DND-41 (cell line): ENCODE data around the gene TAOK2.

Source experiments
- ATAC-seq: fragments of 200-7000 bp; cut with Tn5 transposase; 3 replicates; pipeline ENCODE4 v1.9.1; 2021; ENCODE audit warnings: low read depth; ENCODE audit not compliant: insufficient read depth
- DNase-seq: peaks from one replicate; pipeline ENCODE4 v3.0.0-alpha.2; 2020
- H2AFZ ChIP-seq: 2 replicates; pipeline ENCODE4 v1.6.0; 2012; ENCODE audit warnings: low read depth, low read length
- H3K27ac ChIP-seq: 2 replicates; pipeline ENCODE4 v1.5.1; 2012; ENCODE audit warnings: low read length, inconsistent platforms
- H3K27me3 ChIP-seq: fragments of 200-600 bp; sonication (generic); 2 replicates; pipeline ENCODE4 v1.6.0; 2012; ENCODE audit warnings: low read length, mild to moderate bottlenecking, inconsistent platforms; ENCODE audit not compliant: insufficient read depth, poor library complexity
- H3K36me3 ChIP-seq: 2 replicates; pipeline ENCODE4 v1.5.1; 2012; ENCODE audit warnings: low read length, inconsistent platforms; ENCODE audit not compliant: insufficient read depth
- H3K4me1 ChIP-seq: 2 replicates; pipeline ENCODE4 v1.5.1; 2012; ENCODE audit warnings: mild to moderate bottlenecking, low read length; ENCODE audit not compliant: insufficient read depth
- H3K4me2 ChIP-seq: 2 replicates; pipeline ENCODE4 v1.6.0; 2012; ENCODE audit warnings: mild to moderate bottlenecking, moderate library complexity, low read length, inconsistent platforms; ENCODE audit not compliant: insufficient read depth
- H3K4me3 ChIP-seq, 2 experiments: fragments of 200-600 bp in 1 of 2; shearing (Covaris generic) in 1 of 2; 2 replicates each; pipeline ENCODE4 v1.5.1; 2012 to 2016; ENCODE audit warnings: inconsistent platforms in 2 of 2, low read length in 2 of 2, mild to moderate bottlenecking in 2 of 2, low read depth in 1 of 2, moderate library complexity in 1 of 2
- H3K79me2 ChIP-seq: 2 replicates; pipeline ENCODE4 v1.6.0; 2012; ENCODE audit warnings: low read length, inconsistent platforms; ENCODE audit not compliant: insufficient read depth
- H3K9ac ChIP-seq: 2 replicates; pipeline ENCODE4 v1.6.0; 2012; ENCODE audit warnings: low read depth, mild to moderate bottlenecking, inconsistent platforms, low read length, moderate library complexity
- H3K9me3 ChIP-seq: 2 replicates; pipeline ENCODE4 v1.5.1; 2012; ENCODE audit warnings: low read length, moderate library complexity, mild to moderate bottlenecking, inconsistent platforms; ENCODE audit not compliant: insufficient read depth, severe bottlenecking
- H4K20me1 ChIP-seq: 2 replicates; pipeline ENCODE4 v1.6.0; 2012; ENCODE audit warnings: low read length; ENCODE audit not compliant: insufficient read depth
- EZH2 ChIP-seq: IDR thresholded peaks from 3 replicates; pipeline ENCODE4 v1.6.1; 2012; ENCODE audit warnings: borderline replicate concordance, low read depth, mild to moderate bottlenecking, moderate library complexity, low read length, inconsistent platforms; ENCODE audit not compliant: severe bottlenecking
- TF ChIP-seq, protein P1 (sequence below): IDR thresholded peaks from 2 replicates; pipeline ENCODE4 v1.5.1; 2012; ENCODE audit warnings: borderline replicate concordance, low read length, moderate library complexity, mild to moderate bottlenecking; ENCODE audit not compliant: poor library complexity, severe bottlenecking; ENCODE audit errors: extremely low read depth

Gene TAOK2

DNA sequence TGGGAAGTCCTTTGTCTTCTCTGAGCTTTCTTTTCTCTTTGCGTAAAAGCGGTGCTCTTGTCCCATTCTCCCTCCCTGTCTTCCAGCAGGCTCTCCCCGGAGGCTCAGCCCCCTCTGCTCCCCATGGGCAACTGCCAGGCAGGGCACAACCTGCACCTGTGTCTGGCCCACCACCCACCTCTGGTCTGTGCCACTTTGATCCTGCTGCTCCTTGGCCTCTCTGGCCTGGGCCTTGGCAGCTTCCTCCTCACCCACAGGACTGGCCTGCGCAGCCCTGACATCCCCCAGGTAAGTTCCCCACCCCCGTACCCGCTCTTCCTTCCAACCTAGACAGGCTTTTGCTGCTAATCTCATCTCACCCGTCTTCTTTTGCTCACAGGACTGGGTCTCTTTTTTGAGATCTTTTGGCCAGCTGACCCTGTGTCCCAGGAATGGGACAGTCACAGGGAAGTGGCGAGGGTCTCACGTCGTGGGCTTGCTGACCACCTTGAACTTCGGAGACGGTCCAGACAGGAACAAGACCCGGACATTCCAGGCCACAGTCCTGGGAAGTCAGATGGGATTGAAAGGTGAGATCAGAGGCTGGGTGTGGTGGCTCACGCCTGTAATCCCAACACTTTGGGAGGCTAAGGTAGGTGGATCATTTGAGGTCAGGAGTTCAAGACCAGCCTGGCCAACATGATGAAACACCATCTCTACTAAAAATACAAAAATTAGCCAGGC is 10.5 kb upstream of the TAOK2 start:
- Histone ChIP-seq H4K20me1 (no peaks in the 10 kb centered on the region), H3K4me3 (peak overlapping the region in 1 of 2 experiments; percentile 88; a peak in 2 of 4 replicates), H3K36me3 (peaks cover 9% of the 10 kb centered on the region), H3K27ac (peak overlapping the region; percentile 78), H3K79me2 (peaks cover 8% of the 10 kb centered on the region), H2AFZ (peak overlapping the region; percentile 94; the same call in 1 of the 2 replicates), H3K9me3 (no peaks in the 10 kb centered on the region), H3K9ac (peak overlapping the region; percentile 63; the same call in 1 of the 2 replicates), H3K27me3 (no peaks in the 10 kb centered on the region), H3K4me1 (peaks cover 21% of the 10 kb centered on the region), H3K4me2 (peak overlapping the region; percentile 97)
- TF ChIP-seq EZH2: no peak
- TF ChIP-seq, protein P1, sequence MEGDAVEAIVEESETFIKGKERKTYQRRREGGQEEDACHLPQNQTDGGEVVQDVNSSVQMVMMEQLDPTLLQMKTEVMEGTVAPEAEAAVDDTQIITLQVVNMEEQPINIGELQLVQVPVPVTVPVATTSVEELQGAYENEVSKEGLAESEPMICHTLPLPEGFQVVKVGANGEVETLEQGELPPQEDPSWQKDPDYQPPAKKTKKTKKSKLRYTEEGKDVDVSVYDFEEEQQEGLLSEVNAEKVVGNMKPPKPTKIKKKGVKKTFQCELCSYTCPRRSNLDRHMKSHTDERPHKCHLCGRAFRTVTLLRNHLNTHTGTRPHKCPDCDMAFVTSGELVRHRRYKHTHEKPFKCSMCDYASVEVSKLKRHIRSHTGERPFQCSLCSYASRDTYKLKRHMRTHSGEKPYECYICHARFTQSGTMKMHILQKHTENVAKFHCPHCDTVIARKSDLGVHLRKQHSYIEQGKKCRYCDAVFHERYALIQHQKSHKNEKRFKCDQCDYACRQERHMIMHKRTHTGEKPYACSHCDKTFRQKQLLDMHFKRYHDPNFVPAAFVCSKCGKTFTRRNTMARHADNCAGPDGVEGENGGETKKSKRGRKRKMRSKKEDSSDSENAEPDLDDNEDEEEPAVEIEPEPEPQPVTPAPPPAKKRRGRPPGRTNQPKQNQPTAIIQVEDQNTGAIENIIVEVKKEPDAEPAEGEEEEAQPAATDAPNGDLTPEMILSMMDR: no peak
- no peak for DNase-seq
- no peak for ATAC-seq

DNA sequence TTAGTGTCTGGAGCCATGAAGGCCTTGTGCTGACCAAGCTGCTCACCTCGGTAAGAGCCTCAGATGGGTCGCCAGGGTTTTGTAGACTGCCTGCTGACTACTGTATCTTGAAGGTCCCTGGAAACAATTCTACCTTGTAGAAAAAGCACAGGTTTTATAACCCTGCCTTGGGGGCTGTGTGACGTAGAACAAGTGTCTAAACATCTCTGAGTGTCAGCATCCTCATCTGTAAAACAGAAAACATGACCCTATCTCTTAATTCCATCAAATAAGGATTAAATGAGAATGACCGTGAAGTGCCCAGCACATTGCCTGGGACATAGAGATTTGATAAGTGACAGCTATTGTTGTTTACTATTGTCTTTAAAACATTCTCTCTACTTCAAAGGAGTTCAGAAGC is 5.5 kb upstream of the TAOK2 start:
- Histone ChIP-seq H3K79me2 (peaks cover 1% of the 10 kb centered on the region; the same call in 1 of the 2 replicates), H3K4me1 (peaks cover 9% of the 10 kb centered on the region), H3K4me2 (no peak overlapping the region), H3K9ac (no peak overlapping the region), H2AFZ (no peak overlapping the region), H3K27me3 (no peaks in the 10 kb centered on the region), H3K9me3 (no peaks in the 10 kb centered on the region), H3K27ac (no peak overlapping the region), H3K36me3 (peaks cover 35% of the 10 kb centered on the region), H3K4me3 (no peak overlapping the region), H4K20me1 (no peaks in the 10 kb centered on the region)
- DNase-seq (no peak), ATAC-seq (no peak)
- TF ChIP-seq EZH2: no peak
- TF ChIP-seq, protein P1: no peak

DNA sequence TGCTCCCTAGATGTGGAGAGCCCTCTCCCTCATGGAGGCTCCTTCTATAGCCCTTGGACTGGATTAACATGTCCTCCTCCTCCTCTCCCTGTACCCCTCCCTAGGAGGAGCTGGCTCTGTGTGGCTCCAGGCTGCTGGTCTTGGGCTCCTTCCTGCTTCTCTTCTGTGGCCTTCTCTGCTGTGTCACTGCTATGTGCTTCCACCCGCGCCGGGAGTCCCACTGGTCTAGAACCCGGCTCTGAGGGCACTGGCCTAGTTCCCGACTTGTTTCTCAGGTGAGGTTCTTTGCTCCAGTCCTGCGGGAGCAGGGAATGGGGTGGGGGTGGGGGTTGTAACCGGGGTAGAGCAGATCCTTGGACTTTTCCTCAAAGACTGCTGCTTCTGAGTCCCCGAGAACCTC is 2.4 kb upstream of the TAOK2 start:
- no peaks in the 10 kb centered on the region for H3K9me3 ChIP-seq
- H4K20me1 ChIP-seq: peaks cover 20% of the 10 kb centered on the region
- no peak overlapping the region for H3K4me3 ChIP-seq
- peaks cover 26% of the 10 kb centered on the region for H3K79me2 ChIP-seq
- H2AFZ ChIP-seq: no peak overlapping the region
- H3K36me3 ChIP-seq: peaks cover 30% of the 10 kb centered on the region
- TF ChIP-seq, protein P1: no peak
- no peak for TF ChIP-seq EZH2
- no peak overlapping the region for H3K4me2 ChIP-seq
- ATAC-seq: no peak
- DNase-seq: no peak
- H3K4me1 ChIP-seq: peaks cover 32% of the 10 kb centered on the region
- no peaks in the 10 kb centered on the region for H3K27me3 ChIP-seq
- no peak overlapping the region for H3K27ac ChIP-seq
- H3K9ac ChIP-seq: no peak overlapping the region
